SU-DHL-6 (cell line): ENCODE data around the gene CYP21A2.

Source experiments
- EZH2phosphoT487 ChIP-seq: fragments of 200-600 bp; sonication (generic), shearing (Covaris generic); conservative IDR thresholded peaks from 2 replicates; pipeline ENCODE4 v1.6.1; 2018; ENCODE audit warnings: mild to moderate bottlenecking, antibody characterized with exemption, low read length, moderate library complexity, mixed read lengths
- TF ChIP-seq, protein P1 (sequence below): fragments of 200-600 bp; sonication (generic); IDR thresholded peaks from one replicate; pipeline ENCODE4 v1.5.1; 2017; ENCODE audit warnings: antibody characterized with exemption, mild to moderate bottlenecking, low read length, moderate library complexity; ENCODE audit not compliant: insufficient read depth, poor library complexity, severe bottlenecking

DNA sequence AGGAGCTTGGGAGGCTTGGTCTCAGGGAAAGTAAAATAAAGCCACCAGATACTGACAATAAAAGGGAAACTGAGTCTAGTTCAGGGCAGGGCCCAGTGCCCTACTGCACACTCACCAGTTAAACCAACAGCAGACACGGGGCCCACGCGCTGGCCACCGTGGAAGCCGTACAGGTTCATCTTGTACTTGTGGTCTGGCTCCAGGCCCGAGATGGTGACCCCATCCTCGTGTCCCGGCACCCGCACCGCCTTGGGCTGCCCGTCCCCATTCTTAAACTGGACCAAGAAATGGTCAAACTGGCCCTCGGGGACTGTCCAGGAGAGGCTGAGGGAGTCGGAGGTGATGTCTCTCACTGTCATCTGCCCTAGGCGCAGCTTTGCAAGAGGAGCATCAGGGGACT is 26.5 kb downstream of the CYP21A2 start:
- TF ChIP-seq, protein P1, sequence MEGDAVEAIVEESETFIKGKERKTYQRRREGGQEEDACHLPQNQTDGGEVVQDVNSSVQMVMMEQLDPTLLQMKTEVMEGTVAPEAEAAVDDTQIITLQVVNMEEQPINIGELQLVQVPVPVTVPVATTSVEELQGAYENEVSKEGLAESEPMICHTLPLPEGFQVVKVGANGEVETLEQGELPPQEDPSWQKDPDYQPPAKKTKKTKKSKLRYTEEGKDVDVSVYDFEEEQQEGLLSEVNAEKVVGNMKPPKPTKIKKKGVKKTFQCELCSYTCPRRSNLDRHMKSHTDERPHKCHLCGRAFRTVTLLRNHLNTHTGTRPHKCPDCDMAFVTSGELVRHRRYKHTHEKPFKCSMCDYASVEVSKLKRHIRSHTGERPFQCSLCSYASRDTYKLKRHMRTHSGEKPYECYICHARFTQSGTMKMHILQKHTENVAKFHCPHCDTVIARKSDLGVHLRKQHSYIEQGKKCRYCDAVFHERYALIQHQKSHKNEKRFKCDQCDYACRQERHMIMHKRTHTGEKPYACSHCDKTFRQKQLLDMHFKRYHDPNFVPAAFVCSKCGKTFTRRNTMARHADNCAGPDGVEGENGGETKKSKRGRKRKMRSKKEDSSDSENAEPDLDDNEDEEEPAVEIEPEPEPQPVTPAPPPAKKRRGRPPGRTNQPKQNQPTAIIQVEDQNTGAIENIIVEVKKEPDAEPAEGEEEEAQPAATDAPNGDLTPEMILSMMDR = no peak
- TF ChIP-seq EZH2phosphoT487 = no peak
